Myocyte (in vitro differentiated cells): ENCODE results near the gene OR52K2. TPM values are rescaled to one million over a fixed set of nuclear protein-coding genes. Genes with fewer than 3 reads are reported as not detected.
"Not testable (repeated sequence)": the region's sequence is repeated elsewhere in the genome, so short reads cannot be mapped to it uniquely, and the experiment has no call there.

Source experiments
- DNase-seq: peaks from one replicate; pipeline ENCODE4 v3.0.0-alpha.2; 2012; ENCODE audit warnings: low read depth
- polyA plus RNA-seq: library from polyadenylated mRNA; unstranded; fragments of >200 nt; gene quantifications from one replicate; pipeline ENCODE4 v1.2.1, GENCODE V29; 2012; ENCODE audit warnings: missing spikeins
- total RNA-seq: library from RNA; depleted of rRNA; stranded (reverse); fragments of >200 nt; gene quantifications from 2 replicates; pipeline ENCODE4 v1.2.3, GENCODE V29; 2014

Gene OR52K2
- not detected in 2 replicates for total RNA-seq
- polyA plus RNA-seq: not detected

- no peak for DNase-seq
Observed at GRCh38 chr11:4448995-4449394, at the start of gene OR52K2. Gene OR52K2, plus strand, starts transcription at chr11:4449295. Its CDS starts 45 bp downstream, at chr11:4449340.

GRCh38 chr11:4406206-4406605, 42.9 kb upstream of the OR52K2 start:
- DNase-seq: not testable (repeated sequence)

GRCh38 chr11:4416306-4416705, 32.8 kb upstream of the OR52K2 start:
- no peak for DNase-seq

- DNase-seq: no peak
Observed at GRCh38 chr11:4416816-4417215, 32.3 kb upstream of the OR52K2 start.

GRCh38 chr11:4418403-4418802, 30.7 kb upstream of the OR52K2 start:
- no peak for DNase-seq

- no peak for DNase-seq
Observed at GRCh38 chr11:4430051-4430450, 19.0 kb upstream of the OR52K2 start.

GRCh38 chr11:4433856-4434255, 15.2 kb upstream of the OR52K2 start:
- DNase-seq: no peak

- no peak for DNase-seq
Observed at GRCh38 chr11:4436411-4436810, 12.7 kb upstream of the OR52K2 start.

GRCh38 chr11:4441515-4441914, 7.6 kb upstream of the OR52K2 start:
- no peak for DNase-seq

- DNase-seq: no peak
Observed at GRCh38 chr11:4443232-4443891, 5.7 kb upstream of the OR52K2 start.

- no peak for DNase-seq
Observed at GRCh38 chr11:4453118-4453517, 4.0 kb downstream of the OR52K2 start.

GRCh38 chr11:4454021-4454420, 4.9 kb downstream of the OR52K2 start:
- DNase-seq: no peak

GRCh38 chr11:4455419-4455818, 6.3 kb downstream of the OR52K2 start:
- DNase-seq: no peak

- DNase-seq: no peak
Observed at GRCh38 chr11:4459500-4459899, 10.4 kb downstream of the OR52K2 start.

GRCh38 chr11:4460151-4460550, 11.1 kb downstream of the OR52K2 start:
- no peak for DNase-seq

GRCh38 chr11:4464216-4465159, 15.4 kb downstream of the OR52K2 start:
- DNase-seq: peak; percentile 23

GRCh38 chr11:4465407-4465806, 16.3 kb downstream of the OR52K2 start:
- DNase-seq: no peak

GRCh38 chr11:4466131-4466870, 17.2 kb downstream of the OR52K2 start:
- no peak for DNase-seq

- no peak for DNase-seq
Observed at GRCh38 chr11:4466871-4467442, 17.9 kb downstream of the OR52K2 start.

GRCh38 chr11:4467811-4468606, 18.9 kb downstream of the OR52K2 start:
- no peak for DNase-seq

GRCh38 chr11:4479644-4480043, 30.5 kb downstream of the OR52K2 start:
- DNase-seq: no peak
